GM18858 (cell line): ENCODE results near the gene ANKRD28.

Source experiments
- ATAC-seq: cut with Tn5 transposase; IDR thresholded peaks from one replicate; pipeline ENCODE4 v1.9.1; 2021; ENCODE audit not compliant: unreplicated experiment

The ANKRD28 gene

GRCh38 chr3:15804553-15805095 is 6.8 kb upstream of the ANKRD28 start:
- peak; percentile 36 for ATAC-seq

- no peak for ATAC-seq
These were observed 6.1 kb upstream of the ANKRD28 start for GRCh38 chr3:15803921-15804320.

GRCh38 chr3:15801298-15801697 is 3.5 kb upstream of the ANKRD28 start:
- ATAC-seq: no peak

DNA sequence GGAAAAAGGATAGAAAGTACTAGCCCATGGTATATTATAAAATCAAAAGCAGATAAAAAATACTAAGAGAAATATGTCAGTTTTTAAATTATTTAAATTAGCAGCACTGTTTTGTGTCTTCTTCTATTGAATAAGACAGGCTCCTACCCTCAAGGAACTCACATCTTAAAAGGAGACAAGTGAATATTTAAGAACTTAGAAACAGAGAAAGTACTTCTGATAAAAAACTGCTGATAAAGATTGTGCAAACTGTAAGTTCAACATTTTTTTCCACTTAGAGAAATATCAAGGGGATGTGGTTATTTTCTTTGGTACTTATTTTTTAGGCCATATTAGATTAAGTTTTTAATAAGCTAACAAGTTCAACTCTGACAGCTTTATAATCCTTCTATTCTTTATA is 3.0 kb upstream of the ANKRD28 start:
- ATAC-seq: no peak

GRCh38 chr3:15800327-15800726 is 2.5 kb upstream of the ANKRD28 start:
- ATAC-seq: no peak

GRCh38 chr3:15798533-15799245 is 910 bp upstream of the ANKRD28 start:
- ATAC-seq: no peak

DNA sequence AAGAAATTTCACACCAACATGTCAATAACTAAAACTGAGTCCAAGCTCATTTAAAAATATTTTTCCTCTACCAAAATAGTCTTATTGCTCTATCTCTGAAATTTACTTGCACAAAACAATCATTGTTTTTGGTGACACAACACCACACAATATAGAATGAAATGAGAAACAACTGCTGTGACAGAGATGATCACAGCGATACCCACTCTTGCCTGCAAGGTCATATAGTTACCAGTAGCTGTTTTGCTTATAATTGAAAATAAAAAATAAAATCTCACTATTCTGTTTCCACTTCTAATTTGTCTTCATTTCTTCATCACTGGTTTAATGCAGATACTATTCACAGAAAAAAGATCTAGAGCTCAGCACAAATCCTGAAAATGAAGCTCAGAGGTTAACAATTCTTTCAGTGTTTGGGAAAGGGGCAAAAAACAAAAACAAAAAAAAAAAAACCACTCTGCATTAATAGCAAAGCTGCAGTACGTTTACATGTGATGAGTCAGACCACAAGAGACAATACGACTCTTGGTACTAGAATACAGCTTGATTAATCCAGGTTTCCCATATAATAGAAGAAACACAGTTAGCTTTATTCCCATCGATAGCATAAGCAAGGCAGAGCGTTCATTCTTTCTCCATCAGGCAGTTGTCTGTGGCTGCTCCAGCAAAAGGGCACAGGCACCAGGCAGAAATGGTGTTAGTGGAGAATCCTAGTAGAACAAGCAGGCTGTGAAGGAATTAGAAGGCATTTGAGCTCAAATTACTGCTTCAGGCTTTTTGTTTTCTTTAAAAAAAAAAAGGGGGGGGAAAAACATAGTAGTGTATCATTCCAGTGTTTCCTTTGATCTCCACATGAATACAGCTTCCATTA is 773 bp downstream of the ANKRD28 start:
- ATAC-seq: no peak

DNA sequence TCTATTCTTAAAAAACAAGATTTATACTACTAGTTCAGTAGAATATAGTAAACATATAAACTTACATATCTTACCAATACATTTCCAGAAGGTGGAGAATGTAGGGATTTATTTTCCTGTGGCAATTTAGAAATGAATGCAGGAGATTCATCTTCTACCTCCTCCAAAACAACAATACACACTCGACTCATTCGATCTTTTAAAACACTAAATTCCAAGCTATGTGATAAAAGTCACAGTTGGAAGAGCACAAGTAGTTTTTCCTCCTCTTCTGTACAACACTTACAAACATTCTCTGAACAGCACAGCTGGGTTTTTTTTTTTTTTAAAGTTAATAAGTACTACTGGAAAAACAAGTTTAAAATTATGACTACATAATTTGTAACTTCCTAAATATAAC is 1.4 kb downstream of the ANKRD28 start:
- ATAC-seq: no peak

- peak; percentile 37 for ATAC-seq
These were observed 2.0 kb downstream of the ANKRD28 start for GRCh38 chr3:15795651-15796308.

DNA sequence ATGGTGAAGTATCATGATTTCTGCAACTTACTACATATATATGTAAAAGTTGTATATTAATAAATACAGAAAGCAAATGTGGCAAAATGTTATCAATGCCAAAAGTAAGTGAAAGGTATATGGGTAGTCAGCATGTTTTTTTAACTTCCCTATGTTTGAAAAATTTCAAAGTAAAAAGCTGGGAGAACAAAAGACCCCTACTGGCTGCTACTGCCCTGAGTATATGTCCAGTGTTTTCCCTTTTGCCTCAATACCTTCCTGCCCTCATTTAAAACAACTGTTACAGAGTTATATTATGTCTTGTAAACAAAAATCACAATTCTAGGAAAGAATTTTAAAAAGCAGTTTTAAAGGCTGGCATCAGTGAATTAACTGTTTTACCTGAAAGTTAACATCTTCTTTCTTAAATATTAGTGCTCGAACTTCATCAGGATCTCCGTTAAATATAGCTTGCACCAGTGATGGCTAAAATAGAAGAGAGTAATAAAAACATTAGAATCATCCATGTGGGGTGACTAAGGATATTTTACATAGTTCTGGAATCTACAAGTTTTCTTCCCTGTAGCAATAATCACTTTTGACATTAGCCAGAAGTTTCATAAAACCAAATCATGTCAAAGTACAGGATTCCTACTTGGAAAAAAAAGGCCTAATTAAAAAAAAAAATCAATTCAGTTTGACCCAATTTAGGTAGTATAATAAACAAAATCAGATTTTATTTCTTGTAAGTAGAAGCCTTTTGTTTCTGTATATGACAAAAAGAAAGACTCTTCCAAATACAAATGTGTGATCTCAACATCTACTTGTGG is 2.7 kb downstream of the ANKRD28 start:
- ATAC-seq: no peak

DNA sequence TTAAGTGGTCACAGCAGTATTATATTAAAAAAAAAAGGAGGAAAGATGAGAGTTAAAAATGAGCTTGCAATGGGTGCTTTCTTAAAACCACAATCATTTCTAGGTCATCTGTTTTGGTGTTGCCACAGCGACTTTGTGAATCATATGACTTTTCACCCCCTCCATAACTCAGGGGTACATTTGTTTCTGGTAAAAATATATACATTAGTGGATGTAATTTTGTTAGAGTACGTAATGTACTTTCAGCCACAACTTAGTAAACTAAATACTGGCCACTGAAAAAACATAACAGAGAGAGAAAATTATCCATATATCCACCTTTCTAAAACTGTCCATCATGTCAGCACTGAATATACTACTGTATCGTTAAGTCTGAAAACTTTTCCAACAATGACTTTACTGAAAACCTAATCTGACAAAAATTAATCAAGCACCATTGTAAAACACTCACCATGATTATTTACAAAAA is 3.4 kb downstream of the ANKRD28 start:
- ATAC-seq: no peak

DNA sequence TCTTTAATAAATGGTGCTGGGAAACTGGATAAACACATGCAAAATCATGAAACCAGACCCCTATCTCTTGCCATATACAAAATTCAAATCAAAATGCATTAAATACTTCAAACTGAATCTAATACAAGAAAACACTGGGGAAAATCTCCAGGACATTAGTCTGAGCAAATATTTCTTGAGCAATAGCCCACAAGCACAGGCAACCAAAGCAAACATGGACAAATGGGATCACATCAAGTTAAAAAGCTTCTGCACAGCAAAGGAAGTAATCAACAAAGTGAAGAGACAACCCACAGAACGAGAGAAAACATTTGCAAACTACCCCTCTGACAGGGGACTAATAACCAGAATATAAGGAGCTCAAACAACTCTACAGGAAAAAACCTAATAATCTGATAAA is 6.3 kb downstream of the ANKRD28 start:
- no peak for ATAC-seq

GRCh38 chr3:15787941-15788340 is 9.8 kb downstream of the ANKRD28 start:
- no peak for ATAC-seq

- ATAC-seq: no peak
These were observed 10.3 kb downstream of the ANKRD28 start for GRCh38 chr3:15787526-15787925.

- no peak for ATAC-seq
These were observed 14.3 kb downstream of the ANKRD28 start for GRCh38 chr3:15783361-15783969.

- ATAC-seq: no peak
These were observed 15.3 kb downstream of the ANKRD28 start for GRCh38 chr3:15782429-15782828.

DNA sequence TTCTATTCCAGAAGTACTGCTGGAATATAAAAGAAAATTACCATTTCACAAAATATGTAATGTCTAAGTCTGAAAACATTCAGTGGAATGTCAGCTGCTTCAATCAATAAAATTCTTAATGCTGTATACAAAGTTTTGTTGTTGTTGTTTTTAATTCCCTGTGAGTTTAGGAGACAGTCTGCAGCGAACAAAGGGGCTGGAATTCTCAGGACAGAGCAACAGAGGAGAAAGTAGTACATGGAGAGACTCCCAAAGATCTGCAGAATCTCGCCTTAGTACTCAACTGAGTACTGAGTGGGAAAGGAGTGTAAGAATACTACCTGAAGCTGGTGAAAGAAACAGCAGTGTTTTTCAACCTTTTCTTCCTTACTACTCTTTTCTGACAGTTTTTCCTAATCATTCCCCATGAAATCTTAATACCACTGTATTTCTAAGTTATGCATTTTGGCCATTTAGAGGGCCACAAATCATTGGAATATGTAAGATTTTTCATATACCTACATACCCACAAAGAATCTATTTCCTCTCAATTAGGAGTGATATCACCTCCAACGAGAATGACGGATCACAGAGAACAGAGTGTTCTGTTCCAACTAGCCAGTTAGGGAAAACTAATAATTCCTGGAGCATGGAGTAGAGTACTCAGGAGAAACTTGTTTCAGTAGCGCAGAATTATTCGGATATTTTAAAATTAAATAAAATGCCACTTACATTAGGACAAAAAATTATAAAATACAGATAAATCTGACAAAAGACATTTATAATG is 16.0 kb downstream of the ANKRD28 start:
- no peak for ATAC-seq

GRCh38 chr3:15781131-15781530 is 16.6 kb downstream of the ANKRD28 start:
- no peak for ATAC-seq

GRCh38 chr3:15779111-15779510 is 18.7 kb downstream of the ANKRD28 start:
- ATAC-seq: no peak
